HG03442 (cell line): ENCODE results near the gene SKP2.
"Not testable (repeated sequence)": the region's sequence is repeated elsewhere in the genome, so short reads cannot be mapped to it uniquely, and the experiment has no call there.

Source experiments
- ATAC-seq: cut with Tn5 transposase; IDR thresholded peaks from one replicate; pipeline ENCODE4 v1.9.1; 2021; ENCODE audit warnings: mild to moderate bottlenecking, moderate library complexity; ENCODE audit not compliant: unreplicated experiment

The SKP2 gene

GRCh38 chr5:36198281-36198680, 46.4 kb downstream of the SKP2 start:
- ATAC-seq = no peak

GRCh38 chr5:36198783-36199182, 46.9 kb downstream of the SKP2 start:
- not testable (repeated sequence) for ATAC-seq

- ATAC-seq = no peak
These were observed 47.7 kb downstream of the SKP2 start for GRCh38 chr5:36199620-36200019.

GRCh38 chr5:36200513-36200912, 48.6 kb downstream of the SKP2 start:
- no peak for ATAC-seq

- ATAC-seq = no peak
These were observed 50.6 kb downstream of the SKP2 start for GRCh38 chr5:36202521-36202961.

GRCh38 chr5:36205329-36205728, 53.4 kb downstream of the SKP2 start:
- ATAC-seq = no peak

- ATAC-seq = no peak
These were observed 55.0 kb downstream of the SKP2 start for GRCh38 chr5:36206913-36207312.

GRCh38 chr5:36208786-36209185, 56.9 kb downstream of the SKP2 start:
- ATAC-seq = no peak

GRCh38 chr5:36209664-36210063, 57.8 kb downstream of the SKP2 start:
- no peak for ATAC-seq

- no peak for ATAC-seq
These were observed 62.5 kb downstream of the SKP2 start for GRCh38 chr5:36214436-36214835.

- ATAC-seq = no peak
These were observed 64.0 kb downstream of the SKP2 start for GRCh38 chr5:36215910-36216309.

GRCh38 chr5:36217567-36217966, 65.7 kb downstream of the SKP2 start:
- ATAC-seq = no peak

- ATAC-seq = no peak
These were observed 66.1 kb downstream of the SKP2 start for GRCh38 chr5:36217988-36218387.

- ATAC-seq = no peak
These were observed 70.7 kb downstream of the SKP2 start for GRCh38 chr5:36222620-36223019.

- ATAC-seq = no peak
These were observed 75.1 kb downstream of the SKP2 start for GRCh38 chr5:36227046-36227445.

- ATAC-seq = no peak
These were observed 76.6 kb downstream of the SKP2 start for GRCh38 chr5:36228505-36228904.

GRCh38 chr5:36230151-36230790, 78.4 kb downstream of the SKP2 start:
- no peak for ATAC-seq

- no peak for ATAC-seq
These were observed 80.6 kb downstream of the SKP2 start for GRCh38 chr5:36232533-36232932.
